GM10266 (cell line): ENCODE measurements around the gene NEURL4.

ENCODE experiments used
- DNase-seq: peaks from one replicate; pipeline ENCODE4 v3.0.0; 2012; ENCODE audit errors: extremely low spot score
- TF ChIP-seq, protein P1 (sequence below): IDR thresholded peaks from 2 replicates; pipeline ENCODE4 v1.5.1; 2012; ENCODE audit warnings: mild to moderate bottlenecking, low read depth; ENCODE audit not compliant: control insufficient read depth, insufficient read depth; ENCODE audit errors: missing control alignments

Gene NEURL4

DNA sequence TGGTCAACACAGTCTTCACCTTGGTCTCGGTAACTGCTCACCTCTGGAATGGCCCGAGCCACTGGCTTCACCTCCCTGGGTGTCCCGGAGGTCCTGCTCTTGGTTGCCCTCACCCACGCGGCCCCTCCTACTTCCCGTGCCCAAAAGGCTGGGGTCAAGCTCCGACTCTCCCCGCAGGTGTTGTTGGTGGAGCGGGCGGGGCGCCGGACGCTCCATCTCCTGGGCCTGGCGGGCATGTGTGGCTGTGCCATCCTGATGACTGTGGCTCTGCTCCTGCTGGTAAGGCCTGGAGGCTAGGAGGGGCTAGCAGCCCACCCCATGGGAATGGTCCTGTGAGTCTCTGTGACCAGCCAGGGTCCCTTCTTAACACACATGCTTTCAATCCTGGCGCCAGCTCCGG lies 44.2 kb downstream of the NEURL4 start:
- TF ChIP-seq, protein P1, sequence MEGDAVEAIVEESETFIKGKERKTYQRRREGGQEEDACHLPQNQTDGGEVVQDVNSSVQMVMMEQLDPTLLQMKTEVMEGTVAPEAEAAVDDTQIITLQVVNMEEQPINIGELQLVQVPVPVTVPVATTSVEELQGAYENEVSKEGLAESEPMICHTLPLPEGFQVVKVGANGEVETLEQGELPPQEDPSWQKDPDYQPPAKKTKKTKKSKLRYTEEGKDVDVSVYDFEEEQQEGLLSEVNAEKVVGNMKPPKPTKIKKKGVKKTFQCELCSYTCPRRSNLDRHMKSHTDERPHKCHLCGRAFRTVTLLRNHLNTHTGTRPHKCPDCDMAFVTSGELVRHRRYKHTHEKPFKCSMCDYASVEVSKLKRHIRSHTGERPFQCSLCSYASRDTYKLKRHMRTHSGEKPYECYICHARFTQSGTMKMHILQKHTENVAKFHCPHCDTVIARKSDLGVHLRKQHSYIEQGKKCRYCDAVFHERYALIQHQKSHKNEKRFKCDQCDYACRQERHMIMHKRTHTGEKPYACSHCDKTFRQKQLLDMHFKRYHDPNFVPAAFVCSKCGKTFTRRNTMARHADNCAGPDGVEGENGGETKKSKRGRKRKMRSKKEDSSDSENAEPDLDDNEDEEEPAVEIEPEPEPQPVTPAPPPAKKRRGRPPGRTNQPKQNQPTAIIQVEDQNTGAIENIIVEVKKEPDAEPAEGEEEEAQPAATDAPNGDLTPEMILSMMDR, result no peak
- DNase-seq, result no peak

DNA sequence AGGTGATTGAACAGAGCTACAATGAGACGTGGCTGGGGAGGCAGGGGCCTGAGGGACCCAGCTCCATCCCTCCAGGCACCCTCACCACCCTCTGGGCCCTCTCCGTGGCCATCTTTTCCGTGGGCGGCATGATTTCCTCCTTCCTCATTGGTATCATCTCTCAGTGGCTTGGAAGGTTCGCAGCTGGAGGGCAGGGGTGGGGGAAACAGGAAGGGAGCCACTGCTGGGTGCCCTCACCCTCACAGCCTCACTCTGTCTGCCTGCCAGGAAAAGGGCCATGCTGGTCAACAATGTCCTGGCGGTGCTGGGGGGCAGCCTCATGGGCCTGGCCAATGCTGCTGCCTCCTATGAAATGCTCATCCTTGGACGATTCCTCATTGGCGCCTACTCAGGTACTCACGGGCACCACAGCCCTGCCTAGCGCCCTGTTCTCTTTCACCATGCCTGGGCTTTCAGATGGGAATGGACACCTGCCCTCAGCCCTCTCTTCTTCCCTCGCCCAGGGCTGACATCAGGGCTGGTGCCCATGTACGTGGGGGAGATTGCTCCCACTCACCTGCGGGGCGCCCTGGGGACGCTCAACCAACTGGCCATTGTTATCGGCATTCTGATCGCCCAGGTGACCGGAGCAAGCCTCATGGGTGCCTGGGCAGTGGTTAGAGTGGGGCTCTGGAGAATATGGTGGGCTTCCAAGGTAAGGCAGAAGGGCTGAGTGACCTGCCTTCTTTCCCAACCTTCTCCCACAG lies 45.5 kb downstream of the NEURL4 start:
- TF ChIP-seq, protein P1, result no peak
- DNase-seq, result no peak

GRCh38 chr17:7282752-7283321 lies 46.3 kb downstream of the NEURL4 start:
- DNase-seq, result peak; percentile 15

GRCh38 chr17:7281953-7282751 lies 47.0 kb downstream of the NEURL4 start:
- TF ChIP-seq, protein P1, result no peak
- peak; percentile 19 for DNase-seq

More at GRCh38 chr17:7282752-7283321, 46.3 kb downstream of the NEURL4 start:
- TF ChIP-seq, protein P1, result no peak

DNA sequence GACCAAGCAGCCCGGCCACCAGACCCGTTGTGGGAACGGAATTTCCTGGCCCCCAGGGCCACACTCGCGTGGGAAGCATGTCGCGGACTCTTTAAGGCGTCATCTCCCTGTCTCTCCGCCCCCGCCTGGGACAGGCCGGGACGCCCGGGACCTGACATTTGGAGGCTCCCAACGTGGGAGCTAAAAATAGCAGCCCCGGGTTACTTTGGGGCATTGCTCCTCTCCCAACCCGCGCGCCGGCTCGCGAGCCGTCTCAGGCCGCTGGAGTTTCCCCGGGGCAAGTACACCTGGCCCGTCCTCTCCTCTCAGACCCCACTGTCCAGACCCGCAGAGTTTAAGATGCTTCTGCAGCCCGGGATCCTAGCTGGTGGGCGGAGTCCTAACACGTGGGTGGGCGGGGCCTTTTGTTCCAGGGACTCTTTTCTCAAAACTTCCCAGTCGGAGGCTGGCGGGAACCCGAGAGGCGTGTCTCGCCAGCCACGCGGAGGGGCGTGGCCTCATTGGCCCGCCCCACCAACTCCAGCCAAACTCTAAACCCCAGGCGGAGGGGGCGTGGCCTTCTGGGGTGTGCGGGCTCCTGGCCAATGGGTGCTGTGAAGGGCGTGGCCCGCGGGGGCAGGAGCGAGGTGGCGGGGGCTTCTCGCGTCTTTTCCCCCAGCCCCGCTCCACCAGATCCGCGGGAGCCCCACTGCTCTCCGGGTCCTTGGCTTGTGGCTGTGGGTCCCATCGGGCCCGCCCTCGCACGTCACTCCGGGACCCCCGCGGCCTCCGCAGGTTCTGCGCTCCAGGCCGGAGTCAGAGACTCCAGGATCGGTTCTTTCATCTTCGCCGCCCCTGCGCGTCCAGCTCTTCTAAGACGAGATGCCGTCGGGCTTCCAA lies 47.8 kb downstream of the NEURL4 start, which contains the start of gene SLC2A4:
TSS of gene SLC2A4 (plus strand) at position 645 of the 879 bp plus-strand sequence. CDS start at position 862, 217 bp downstream.
- TF ChIP-seq, protein P1, result no peak
- peak; percentile 97 for DNase-seq

DNA sequence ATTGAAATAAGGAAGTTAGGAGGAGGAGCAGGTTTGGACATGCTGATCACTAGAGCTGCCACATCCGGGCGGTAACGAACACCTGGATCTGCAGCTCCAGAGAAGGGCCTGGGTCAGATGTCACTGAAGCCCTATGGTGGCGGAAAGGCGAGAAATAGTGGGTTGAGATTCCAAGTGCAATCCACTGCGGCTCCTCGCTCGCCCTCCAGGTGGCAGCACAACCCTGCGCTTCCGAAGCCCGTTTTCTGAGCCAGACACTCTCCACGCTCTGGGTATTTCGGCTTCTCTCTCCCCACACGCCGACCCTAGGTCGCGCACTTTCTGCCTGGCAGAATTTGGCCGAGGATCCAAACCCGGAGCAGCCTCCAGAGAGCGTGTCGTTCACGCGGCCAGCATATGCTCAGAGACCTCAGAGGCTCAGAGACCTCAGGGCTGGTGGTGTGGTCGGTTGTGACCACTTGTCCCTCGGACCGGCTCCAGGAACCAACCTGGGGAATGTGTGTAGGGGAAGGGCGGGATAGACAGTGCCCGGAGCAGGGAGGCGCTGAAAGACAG lies 48.5 kb downstream of the NEURL4 start:
- peak; percentile 85 for DNase-seq

More for the DNA sequence above, 48.5 kb downstream of the NEURL4 start:
- TF ChIP-seq, protein P1, result peak; percentile 82
